Brain microvascular endothelial cell (primary cell): Measurements from ENCODE around the gene CCM2.

Source experiments
- DNase-seq: peaks from one replicate; pipeline ENCODE4 v3.0.0-alpha.2; 2020
- H3K27ac ChIP-seq: fragments of 250-450 bp; sonication (Bioruptor Pico); 2 replicates; pipeline ENCODE4 v1.5.1; 2020; ENCODE audit warnings: mild to moderate bottlenecking, moderate library complexity
- H3K27me3 ChIP-seq: fragments of 250-450 bp; sonication (Bioruptor Pico); replicated peaks from 2 replicates; pipeline ENCODE4 v1.5.1; 2020; ENCODE audit warnings: mild to moderate bottlenecking
- H3K36me3 ChIP-seq: fragments of 250-450 bp; sonication (Bioruptor Pico); replicated peaks from 2 replicates; pipeline ENCODE4 v1.5.1; 2020; ENCODE audit warnings: mild to moderate bottlenecking
- H3K4me3 ChIP-seq: 2 replicates; pipeline ENCODE4 v1.5.1; 2011; ENCODE audit warnings: low read depth, mild to moderate bottlenecking, control low read depth, low read length, moderate library complexity
- in situ Hi-C: cut with HindIII; loops from 2 replicates; pipeline ENCODE4 v1.10.0; 2017; ENCODE audit warnings: low sequenced_read_pairs, low pct_ligation_motif_present
- TF ChIP-seq, protein P1 (sequence below): IDR thresholded peaks from 2 replicates; pipeline ENCODE4 v1.5.1; 2011; ENCODE audit warnings: low read depth, mild to moderate bottlenecking, moderate library complexity, low read length, control low read depth, inconsistent platforms; ENCODE audit errors: missing control alignments

CCM2 gene

GRCh38 chr7:45087301-45088145 lies 87.5 kb downstream of the CCM2 start:
- DNase-seq = no peak
- Histone ChIP-seq H3K27ac (no peak overlapping the region), H3K4me3 (no peak overlapping the region), H3K36me3 (no peaks in the 10 kb centered on the region), H3K27me3 (no peaks in the 10 kb centered on the region)
- in situ Hi-C loops = no loop called here
- TF ChIP-seq, protein P1, sequence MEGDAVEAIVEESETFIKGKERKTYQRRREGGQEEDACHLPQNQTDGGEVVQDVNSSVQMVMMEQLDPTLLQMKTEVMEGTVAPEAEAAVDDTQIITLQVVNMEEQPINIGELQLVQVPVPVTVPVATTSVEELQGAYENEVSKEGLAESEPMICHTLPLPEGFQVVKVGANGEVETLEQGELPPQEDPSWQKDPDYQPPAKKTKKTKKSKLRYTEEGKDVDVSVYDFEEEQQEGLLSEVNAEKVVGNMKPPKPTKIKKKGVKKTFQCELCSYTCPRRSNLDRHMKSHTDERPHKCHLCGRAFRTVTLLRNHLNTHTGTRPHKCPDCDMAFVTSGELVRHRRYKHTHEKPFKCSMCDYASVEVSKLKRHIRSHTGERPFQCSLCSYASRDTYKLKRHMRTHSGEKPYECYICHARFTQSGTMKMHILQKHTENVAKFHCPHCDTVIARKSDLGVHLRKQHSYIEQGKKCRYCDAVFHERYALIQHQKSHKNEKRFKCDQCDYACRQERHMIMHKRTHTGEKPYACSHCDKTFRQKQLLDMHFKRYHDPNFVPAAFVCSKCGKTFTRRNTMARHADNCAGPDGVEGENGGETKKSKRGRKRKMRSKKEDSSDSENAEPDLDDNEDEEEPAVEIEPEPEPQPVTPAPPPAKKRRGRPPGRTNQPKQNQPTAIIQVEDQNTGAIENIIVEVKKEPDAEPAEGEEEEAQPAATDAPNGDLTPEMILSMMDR = no peak

GRCh38 chr7:45088146-45088701 lies 88.2 kb downstream of the CCM2 start:
- in situ Hi-C loops = no loop called here
- Histone ChIP-seq H3K36me3 (no peaks in the 10 kb centered on the region), H3K4me3 (peak overlapping the region; percentile 52), H3K27me3 (no peaks in the 10 kb centered on the region), H3K27ac (no peak overlapping the region)
- TF ChIP-seq, protein P1 = no peak
- no peak for DNase-seq

- Histone ChIP-seq H3K4me3 (peak within 1 kb of the TSS; percentile 52), H3K27ac (no peak within 1 kb of the TSS), H3K27me3 (no peaks in the 10 kb centered on the region), H3K36me3 (no peaks in the 10 kb centered on the region)
- in situ Hi-C loops = no loop called here
- DNase-seq = no peak
- TF ChIP-seq, protein P1 = no peak
Observed at GRCh38 chr7:45088821-45089340, 88.9 kb downstream of the CCM2 start, which contains the start of gene NACAD. TSS of gene NACAD (minus strand) at chr7:45088969. CDS start at chr7:45088894, 75 bp downstream.

- TF ChIP-seq, protein P1 = no peak
- Histone ChIP-seq H3K4me3 (peak overlapping the region; percentile 52), H3K27ac (no peak overlapping the region), H3K27me3 (no peaks in the 10 kb centered on the region), H3K36me3 (no peaks in the 10 kb centered on the region)
- in situ Hi-C loops = no loop called here
- DNase-seq = peak; percentile 29
Observed at GRCh38 chr7:45089341-45089891, 89.4 kb downstream of the CCM2 start.

DNA sequence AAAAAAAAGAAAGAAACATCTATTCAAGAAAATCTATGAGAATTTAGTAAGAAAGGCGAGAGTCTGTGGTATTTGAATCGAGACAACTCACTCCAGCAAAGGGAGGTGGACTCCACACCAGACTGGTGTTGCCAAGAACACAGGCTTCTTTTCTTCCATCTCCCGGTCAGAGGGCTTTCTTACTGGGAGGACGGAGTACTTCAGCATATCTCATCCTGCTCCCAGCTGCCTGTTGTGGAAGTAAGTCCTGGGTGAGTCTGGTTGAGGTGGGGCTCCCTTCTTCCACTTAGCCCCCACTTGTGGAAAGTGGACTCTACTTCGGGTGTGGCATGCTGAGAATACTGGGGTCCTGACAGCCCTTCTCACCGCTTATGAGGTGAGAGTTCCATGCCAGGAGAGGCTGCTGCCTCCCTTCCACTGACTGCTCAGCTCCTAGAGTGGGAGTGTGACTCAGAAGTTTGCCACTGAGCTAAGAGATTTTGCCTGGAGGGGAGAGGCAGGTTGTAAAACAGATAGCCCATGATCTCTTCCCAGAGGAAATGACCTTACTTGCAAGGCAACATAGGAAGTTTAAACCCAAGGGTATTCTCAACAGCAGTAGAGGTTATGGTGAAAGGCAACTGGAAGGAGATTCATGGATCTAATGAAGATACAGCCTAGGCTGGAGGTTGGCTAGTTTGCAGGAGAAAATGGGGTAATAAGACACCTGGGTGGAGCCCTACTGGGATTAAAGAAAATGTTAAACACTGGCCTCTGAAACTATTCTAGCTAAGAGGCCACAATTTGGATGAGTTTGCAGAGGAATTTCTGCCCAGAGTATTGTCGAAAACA lies 92.3 kb downstream of the CCM2 start:
- in situ Hi-C loops = no loop called here

More for the DNA sequence above, 92.3 kb downstream of the CCM2 start:
- no peak for DNase-seq
- Histone ChIP-seq H3K27me3 (no peaks in the 10 kb centered on the region), H3K27ac (no peak overlapping the region), H3K4me3 (no peak overlapping the region), H3K36me3 (no peaks in the 10 kb centered on the region)
- TF ChIP-seq, protein P1 = no peak
